ENCODE data around the gene ROBO4. TPM values are rescaled to one million over a fixed set of nuclear protein-coding genes. Genes with fewer than 3 reads are reported as not detected.

ROBO4 gene
- polyA plus RNA-seq, 4 donors: 0.45 to 8.9 (median 2.6) TPM

DNA sequence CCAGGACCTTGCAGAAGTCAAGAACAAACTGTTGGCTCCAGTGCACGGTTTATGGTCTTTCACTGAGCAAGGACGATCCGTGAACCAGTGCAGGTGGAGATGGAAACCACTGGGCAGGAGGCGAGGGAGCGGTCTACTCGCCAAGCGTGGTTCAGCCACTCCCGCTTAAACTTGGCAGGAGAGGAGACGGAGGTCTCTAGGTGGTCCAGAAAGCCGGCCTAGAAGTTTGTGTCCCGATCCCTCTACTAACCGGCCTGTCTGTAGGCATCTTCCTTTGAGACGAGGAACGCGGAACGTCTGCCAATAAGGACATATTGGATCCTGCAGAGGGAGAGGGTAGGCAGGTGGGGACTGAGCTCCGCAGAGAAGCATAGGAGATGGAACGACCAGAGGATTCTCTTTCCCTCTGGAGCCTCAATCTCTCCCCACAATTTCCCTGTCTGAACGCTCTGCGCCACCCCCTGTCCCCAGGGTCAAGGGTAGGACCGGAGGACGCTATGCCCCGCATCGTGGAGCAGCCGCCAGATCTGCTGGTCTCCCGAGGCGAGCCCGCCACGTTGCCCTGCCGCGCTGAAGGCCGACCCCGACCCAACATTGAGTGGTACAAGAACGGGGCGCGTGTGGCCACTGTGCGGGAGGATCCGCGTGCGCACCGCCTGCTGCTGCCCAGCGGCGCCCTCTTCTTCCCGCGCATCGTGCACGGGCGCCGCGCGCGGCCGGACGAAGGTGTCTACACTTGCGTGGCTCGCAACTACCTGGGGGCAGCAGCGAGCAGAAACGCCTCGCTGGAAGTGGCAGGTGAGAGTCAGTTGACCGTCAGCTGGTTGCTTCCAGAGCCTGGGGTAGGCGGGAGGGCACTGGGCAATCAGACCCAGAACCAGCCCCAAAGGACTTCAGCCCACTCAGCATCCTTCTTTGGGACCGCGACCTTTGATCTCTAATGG is 29.1 kb downstream of the ROBO4 start:
- no peak overlapping the region for H3K27ac ChIP-seq (ENCODE audit: low read depth in 1 of 3, low read length in 2 of 3)
- H3K36me3 ChIP-seq (ENCODE audit: control insufficient read depth in 3 of 3, insufficient read depth in 2 of 3, low read depth in 1 of 3, low read length in 3 of 3): no peaks in the 10 kb centered on the region
- DNase-seq (peak in 1 of 2 donors; percentile 39), FAIRE-seq (no peak)
- peaks cover 0 to 16% (median 0%) of the 10 kb centered on the region in 3 donors for H3K4me1 ChIP-seq (ENCODE audit: control insufficient read depth in 3 of 3, insufficient read depth in 2 of 3, low read depth in 1 of 3, low read length in 2 of 3)
- peaks cover 0 to 100% (median 62%) of the 10 kb centered on the region in 3 donors for H3K27me3 ChIP-seq (ENCODE audit: control insufficient read depth in 3 of 3, insufficient read depth in 3 of 3, low read length in 3 of 3)
- H3K9me3 ChIP-seq (ENCODE audit: control insufficient read depth in 2 of 2, insufficient read depth in 1 of 2, low read depth in 1 of 2, low read length in 1 of 2): peaks cover 0 to 3% of the 10 kb centered on the region in 2 donors
- WGBS, 3 donors: 5 to 11% (median 8%) methylated on average over 55 to 63 of the region's 63 CpGs
- H3K4me3 ChIP-seq (ENCODE audit: low read depth in 1 of 3, low read length in 3 of 3): no peak overlapping the region

DNA sequence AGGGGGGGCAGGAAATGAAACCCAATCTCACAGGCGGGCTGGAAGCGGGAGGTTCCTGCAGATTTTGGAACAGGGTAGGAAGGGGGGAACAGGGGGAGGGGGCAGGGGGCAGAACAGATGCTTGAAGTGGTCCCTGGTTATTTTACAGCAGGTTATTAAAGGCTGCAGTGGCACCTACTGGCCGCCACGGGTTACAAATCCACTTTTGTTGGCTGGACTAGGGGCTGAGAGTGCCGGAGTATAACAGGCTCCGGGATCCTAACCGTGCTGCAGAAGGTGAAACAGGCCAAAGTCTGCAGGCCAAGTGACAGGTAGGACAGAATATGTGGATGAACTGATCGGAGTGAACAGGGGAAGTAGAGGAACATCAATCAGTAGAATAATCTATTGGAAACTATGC is 30.0 kb downstream of the ROBO4 start:
- no peak overlapping the region for H3K4me3 ChIP-seq (ENCODE audit: low read depth in 1 of 3, low read length in 3 of 3)
- WGBS, 3 donors: 3 to 5% (median 5%) methylated on average over 8 of the region's 8 CpGs
- no peaks in the 10 kb centered on the region for H3K36me3 ChIP-seq (ENCODE audit: control insufficient read depth in 3 of 3, insufficient read depth in 2 of 3, low read depth in 1 of 3, low read length in 3 of 3)
- DNase-seq (peak in 1 of 2 donors; percentile 36), FAIRE-seq (no peak)
- peaks cover 0 to 22% (median 0%) of the 10 kb centered on the region in 3 donors for H3K4me1 ChIP-seq (ENCODE audit: control insufficient read depth in 3 of 3, insufficient read depth in 2 of 3, low read depth in 1 of 3, low read length in 2 of 3)
- H3K9me3 ChIP-seq (ENCODE audit: control insufficient read depth in 2 of 2, insufficient read depth in 1 of 2, low read depth in 1 of 2, low read length in 1 of 2): peaks cover 0 to 3% of the 10 kb centered on the region in 2 donors
- peaks cover 4 to 100% (median 64%) of the 10 kb centered on the region in 3 donors for H3K27me3 ChIP-seq (ENCODE audit: control insufficient read depth in 3 of 3, insufficient read depth in 3 of 3, low read length in 3 of 3)
- no peak overlapping the region for H3K27ac ChIP-seq (ENCODE audit: low read depth in 1 of 3, low read length in 2 of 3)

DNA sequence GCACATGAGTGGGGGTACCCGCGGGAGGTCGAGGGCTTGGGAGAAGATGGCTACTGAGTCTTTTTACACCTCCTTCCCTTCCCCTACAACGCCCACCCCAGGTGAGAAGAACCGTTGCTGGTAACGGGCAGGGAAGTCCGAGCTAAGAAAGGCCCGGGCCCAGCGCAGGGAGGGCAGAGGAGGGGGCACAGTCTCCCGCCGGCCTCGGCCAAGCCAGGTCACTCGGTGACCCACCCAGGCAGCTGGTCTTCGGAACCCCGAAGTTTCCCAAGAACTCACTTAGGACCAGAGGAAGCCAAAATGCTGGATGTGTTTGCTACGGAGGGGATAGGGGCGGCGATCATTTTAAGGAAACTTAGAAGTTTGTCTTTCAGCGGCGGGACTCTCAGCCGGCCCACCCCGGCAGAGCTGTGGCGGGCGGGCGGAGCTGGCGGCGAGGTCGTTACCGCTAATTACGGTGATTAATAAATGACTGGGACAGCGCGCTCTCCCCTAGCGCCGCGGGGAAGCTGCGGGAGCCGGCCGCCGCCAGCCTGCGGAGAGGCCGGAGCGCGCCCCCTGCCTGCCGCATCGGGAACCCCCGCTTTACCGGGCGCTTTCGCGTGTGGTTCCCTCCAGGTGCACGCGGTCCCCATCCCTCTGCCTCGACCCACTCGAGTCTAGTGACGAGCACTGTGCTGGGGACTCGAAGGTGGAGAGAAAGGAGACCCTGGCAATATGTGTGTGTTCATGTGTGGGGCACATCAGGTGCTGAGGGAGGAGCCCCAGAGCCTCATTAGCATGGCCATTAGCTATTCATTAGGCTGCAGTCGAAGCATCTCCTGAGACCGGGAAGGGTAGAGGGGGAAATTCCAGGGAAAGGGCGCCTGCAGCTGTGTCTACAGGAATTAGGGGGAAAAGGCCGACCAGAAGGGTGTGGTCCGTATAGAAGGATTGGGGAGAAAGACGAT is 31.5 kb downstream of the ROBO4 start:
- FAIRE-seq (no peak), DNase-seq (peak; percentile 25 to 57)
- Histone ChIP-seq H3K4me3 (ENCODE audit: low read depth in 1 of 3, low read length in 3 of 3) (no peak overlapping the region), H3K9me3 (ENCODE audit: control insufficient read depth in 2 of 2, insufficient read depth in 1 of 2, low read depth in 1 of 2, low read length in 1 of 2) (peaks cover 0 to 3% of the 10 kb centered on the region in 2 donors), H3K4me1 (ENCODE audit: control insufficient read depth in 3 of 3, insufficient read depth in 2 of 3, low read depth in 1 of 3, low read length in 2 of 3) (peaks cover 0 to 22% (median 0%) of the 10 kb centered on the region in 3 donors), H3K27ac (ENCODE audit: low read depth in 1 of 3, low read length in 2 of 3) (no peak overlapping the region), H3K27me3 (ENCODE audit: control insufficient read depth in 3 of 3, insufficient read depth in 3 of 3, low read length in 3 of 3) (peaks cover 4 to 100% (median 67%) of the 10 kb centered on the region in 3 donors), H3K36me3 (ENCODE audit: control insufficient read depth in 3 of 3, insufficient read depth in 2 of 3, low read depth in 1 of 3, low read length in 3 of 3) (no peaks in the 10 kb centered on the region)
- 2% methylated on average over 57 to 62 of the region's 62 CpGs for WGBS, 3 donors

DNA sequence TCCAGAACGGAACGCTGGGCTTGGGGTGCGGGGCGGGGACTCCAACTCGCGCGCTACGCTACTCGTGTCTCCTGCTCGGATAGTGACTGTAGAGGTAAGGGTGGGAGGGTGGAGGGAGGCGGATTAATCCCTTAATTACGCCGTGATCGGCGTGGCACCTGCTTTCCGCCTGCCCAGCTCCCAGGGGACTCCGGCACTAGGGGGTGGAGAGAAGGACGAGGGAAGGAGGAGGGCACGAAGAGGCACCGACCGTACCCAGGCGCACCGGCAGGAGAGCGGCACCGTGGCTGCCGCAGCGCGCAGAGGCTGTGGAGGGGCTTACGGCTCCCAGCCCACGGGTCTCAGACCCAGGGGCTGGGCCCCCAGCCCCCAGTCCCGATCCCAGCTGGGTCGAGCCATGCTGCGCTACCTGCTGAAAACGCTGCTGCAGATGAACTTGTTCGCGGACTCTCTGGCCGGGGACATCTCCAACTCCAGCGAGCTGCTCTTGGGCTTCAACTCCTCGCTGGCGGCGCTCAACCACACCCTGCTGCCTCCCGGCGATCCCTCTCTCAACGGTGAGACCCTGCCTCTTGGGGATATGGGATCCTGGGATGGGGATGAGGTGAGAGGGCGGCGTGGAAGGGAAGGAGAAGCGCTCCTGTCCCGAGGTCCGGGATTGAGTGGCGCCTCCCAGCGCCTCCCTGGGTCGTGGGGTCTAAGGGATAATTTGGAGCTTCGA is 32.3 kb downstream of the ROBO4 start, which contains the start of gene ROBO3:
Gene ROBO3 (plus strand): TSS at position 252 of the 721 bp plus-strand sequence. CDS start 146 bp downstream, at position 398.
- Histone ChIP-seq H3K4me3 (ENCODE audit: low read depth in 1 of 3, low read length in 3 of 3) (no peak within 1 kb of the TSS), H3K4me1 (ENCODE audit: control insufficient read depth in 3 of 3, insufficient read depth in 2 of 3, low read depth in 1 of 3, low read length in 2 of 3) (peaks cover 0 to 22% (median 0%) of the 10 kb centered on the region in 3 donors), H3K27ac (ENCODE audit: low read depth in 1 of 3, low read length in 2 of 3) (no peak within 1 kb of the TSS), H3K36me3 (ENCODE audit: control insufficient read depth in 3 of 3, insufficient read depth in 2 of 3, low read depth in 1 of 3, low read length in 3 of 3) (no peaks in the 10 kb centered on the region), H3K27me3 (ENCODE audit: control insufficient read depth in 3 of 3, insufficient read depth in 3 of 3, low read length in 3 of 3) (peaks cover 4 to 98% (median 62%) of the 10 kb centered on the region in 3 donors), H3K9me3 (ENCODE audit: control insufficient read depth in 2 of 2, insufficient read depth in 1 of 2, low read depth in 1 of 2, low read length in 1 of 2) (peaks cover 0 to 3% of the 10 kb centered on the region in 2 donors)
- 4 to 6% (median 4%) methylated on average over 46 to 53 of the region's 53 CpGs for WGBS, 3 donors
- FAIRE-seq: no peak
- DNase-seq: peak in 1 of 2 donors; percentile 46

DNA sequence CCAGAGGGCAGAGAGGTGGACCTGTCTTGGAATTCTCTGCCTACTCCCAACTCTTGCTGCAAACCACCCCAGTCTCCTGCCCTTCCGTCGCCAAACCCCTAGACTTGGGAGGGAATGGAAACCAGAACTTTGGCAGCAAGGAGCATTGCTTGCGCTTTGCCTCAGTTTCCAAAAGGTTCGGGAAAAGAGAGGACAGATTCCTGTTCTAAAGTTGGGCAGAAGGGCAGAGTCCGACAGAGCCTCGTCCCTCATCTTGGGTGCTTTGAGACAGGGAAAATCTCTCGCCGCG is 32.8 kb downstream of the ROBO4 start:
- DNase-seq: no peak
- Histone ChIP-seq H3K4me1 (ENCODE audit: control insufficient read depth in 3 of 3, insufficient read depth in 2 of 3, low read depth in 1 of 3, low read length in 2 of 3) (peaks cover 0 to 22% (median 0%) of the 10 kb centered on the region in 3 donors), H3K27ac (ENCODE audit: low read depth in 1 of 3, low read length in 2 of 3) (no peak overlapping the region), H3K9me3 (ENCODE audit: control insufficient read depth in 2 of 2, insufficient read depth in 1 of 2, low read depth in 1 of 2, low read length in 1 of 2) (peaks cover 0 to 3% of the 10 kb centered on the region in 2 donors), H3K36me3 (ENCODE audit: control insufficient read depth in 3 of 3, insufficient read depth in 2 of 3, low read depth in 1 of 3, low read length in 3 of 3) (no peaks in the 10 kb centered on the region), H3K4me3 (ENCODE audit: low read depth in 1 of 3, low read length in 3 of 3) (no peak overlapping the region), H3K27me3 (ENCODE audit: control insufficient read depth in 3 of 3, insufficient read depth in 3 of 3, low read length in 3 of 3) (peaks cover 4 to 93% (median 57%) of the 10 kb centered on the region in 3 donors)
- 4 to 7% (median 5%) methylated on average over 9 of the region's 9 CpGs for WGBS, 3 donors
- FAIRE-seq: no peak

DNA sequence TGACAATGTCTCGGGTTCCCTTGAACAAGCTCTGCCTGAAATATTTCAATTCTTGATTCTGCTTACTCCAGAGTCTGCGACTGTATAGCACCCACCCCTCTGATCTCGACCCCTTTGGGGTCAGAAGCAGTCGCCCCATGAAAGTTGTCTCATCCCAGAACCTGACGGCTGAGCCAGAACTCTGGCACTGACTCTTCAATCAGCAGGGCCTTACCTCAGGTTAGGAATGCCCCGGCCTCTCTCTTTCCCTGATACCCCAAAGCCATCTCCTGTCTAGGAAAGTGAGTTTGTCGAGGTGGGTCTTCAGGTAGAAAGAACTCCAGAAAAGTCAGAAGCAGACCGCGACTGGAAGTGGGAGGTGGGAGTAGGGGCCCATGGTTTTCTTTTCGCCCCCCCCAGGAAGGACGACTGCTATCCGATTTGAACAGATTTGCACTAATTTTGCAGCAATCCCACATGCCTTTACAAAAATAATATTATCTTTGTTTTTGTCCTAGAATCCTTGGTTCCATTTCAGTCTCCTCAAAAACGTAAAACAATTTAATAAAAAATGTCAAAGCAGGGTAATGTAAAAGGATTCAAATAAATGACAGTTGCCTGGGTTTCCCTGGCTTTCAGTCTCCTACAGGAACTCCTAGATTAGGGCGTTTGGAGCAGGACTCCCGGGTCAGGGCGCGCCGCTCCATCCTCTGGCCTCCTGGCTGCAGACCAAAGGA is 33.3 kb downstream of the ROBO4 start:
- 13 to 19% (median 14%) methylated on average over 18 of the region's 18 CpGs for WGBS, 3 donors
- peaks cover 4 to 91% (median 54%) of the 10 kb centered on the region in 3 donors for H3K27me3 ChIP-seq (ENCODE audit: control insufficient read depth in 3 of 3, insufficient read depth in 3 of 3, low read length in 3 of 3)

DNA sequence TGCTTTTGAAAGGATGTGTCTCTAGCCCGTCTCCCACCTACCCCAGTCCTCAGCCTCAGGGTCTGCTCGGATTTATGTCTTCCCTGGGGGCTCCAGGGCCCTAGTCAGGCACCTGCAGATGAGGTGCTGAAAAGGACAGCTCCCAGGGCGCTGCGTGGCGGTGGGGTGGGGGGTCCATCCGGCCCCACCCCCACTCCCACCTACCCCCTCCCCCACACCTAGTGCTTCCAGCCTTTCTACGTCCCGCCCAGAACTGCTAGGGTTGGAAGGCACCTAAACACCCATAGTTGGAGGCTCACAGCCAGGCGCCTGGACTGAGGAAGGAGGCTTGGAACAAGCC is 33.9 kb downstream of the ROBO4 start:
- Histone ChIP-seq H3K27ac (ENCODE audit: low read depth in 1 of 3, low read length in 2 of 3) (no peak overlapping the region), H3K36me3 (ENCODE audit: control insufficient read depth in 3 of 3, insufficient read depth in 2 of 3, low read depth in 1 of 3, low read length in 3 of 3) (no peaks in the 10 kb centered on the region), H3K4me3 (ENCODE audit: low read depth in 1 of 3, low read length in 3 of 3) (no peak overlapping the region), H3K27me3 (ENCODE audit: control insufficient read depth in 3 of 3, insufficient read depth in 3 of 3, low read length in 3 of 3) (peaks cover 4 to 88% (median 48%) of the 10 kb centered on the region in 3 donors), H3K9me3 (ENCODE audit: control insufficient read depth in 2 of 2, insufficient read depth in 1 of 2, low read depth in 1 of 2, low read length in 1 of 2) (no peaks in the 10 kb centered on the region), H3K4me1 (ENCODE audit: control insufficient read depth in 3 of 3, insufficient read depth in 2 of 3, low read depth in 1 of 3, low read length in 2 of 3) (peaks cover 0 to 15% (median 0%) of the 10 kb centered on the region in 3 donors)
- WGBS, 3 donors: 7 to 9% (median 8%) methylated on average over 7 to 9 of the region's 9 CpGs
- no peak for DNase-seq
- FAIRE-seq: no peak

More for the DNA sequence above, 33.3 kb downstream of the ROBO4 start:
- Histone ChIP-seq H3K9me3 (ENCODE audit: control insufficient read depth in 2 of 2, insufficient read depth in 1 of 2, low read depth in 1 of 2, low read length in 1 of 2) (peaks cover 0 to under 1% of the 10 kb centered on the region in 2 donors), H3K36me3 (ENCODE audit: control insufficient read depth in 3 of 3, insufficient read depth in 2 of 3, low read depth in 1 of 3, low read length in 3 of 3) (no peaks in the 10 kb centered on the region), H3K4me1 (ENCODE audit: control insufficient read depth in 3 of 3, insufficient read depth in 2 of 3, low read depth in 1 of 3, low read length in 2 of 3) (peaks cover 0 to 20% (median 0%) of the 10 kb centered on the region in 3 donors), H3K27ac (ENCODE audit: low read depth in 1 of 3, low read length in 2 of 3) (no peak overlapping the region), H3K4me3 (ENCODE audit: low read depth in 1 of 3, low read length in 3 of 3) (no peak overlapping the region)
- FAIRE-seq: no peak
- DNase-seq: no peak

Data from small intestine (tissue), 7 donors.